Neural progenitor cell (in vitro differentiated cells): ENCODE data around the gene ATXN10.

Source experiments
- CTCF ChIP-seq: fragments of 200-600 bp; sonication (generic); IDR thresholded peaks from 2 replicates; pipeline ENCODE4 v1.5.1; 2017; ENCODE audit warnings: antibody characterized with exemption, mild to moderate bottlenecking
- EZH2 ChIP-seq: fragments of 200-600 bp; sonication (generic); IDR thresholded peaks from 2 replicates; pipeline ENCODE4 v1.6.1; 2017; ENCODE audit warnings: antibody characterized with exemption, mild to moderate bottlenecking, moderate library complexity
- EZH2phosphoT487 ChIP-seq: fragments of 200-600 bp; sonication (generic); IDR thresholded peaks from 2 replicates; pipeline ENCODE4 v1.6.1; 2017; ENCODE audit warnings: antibody characterized with exemption

DNA sequence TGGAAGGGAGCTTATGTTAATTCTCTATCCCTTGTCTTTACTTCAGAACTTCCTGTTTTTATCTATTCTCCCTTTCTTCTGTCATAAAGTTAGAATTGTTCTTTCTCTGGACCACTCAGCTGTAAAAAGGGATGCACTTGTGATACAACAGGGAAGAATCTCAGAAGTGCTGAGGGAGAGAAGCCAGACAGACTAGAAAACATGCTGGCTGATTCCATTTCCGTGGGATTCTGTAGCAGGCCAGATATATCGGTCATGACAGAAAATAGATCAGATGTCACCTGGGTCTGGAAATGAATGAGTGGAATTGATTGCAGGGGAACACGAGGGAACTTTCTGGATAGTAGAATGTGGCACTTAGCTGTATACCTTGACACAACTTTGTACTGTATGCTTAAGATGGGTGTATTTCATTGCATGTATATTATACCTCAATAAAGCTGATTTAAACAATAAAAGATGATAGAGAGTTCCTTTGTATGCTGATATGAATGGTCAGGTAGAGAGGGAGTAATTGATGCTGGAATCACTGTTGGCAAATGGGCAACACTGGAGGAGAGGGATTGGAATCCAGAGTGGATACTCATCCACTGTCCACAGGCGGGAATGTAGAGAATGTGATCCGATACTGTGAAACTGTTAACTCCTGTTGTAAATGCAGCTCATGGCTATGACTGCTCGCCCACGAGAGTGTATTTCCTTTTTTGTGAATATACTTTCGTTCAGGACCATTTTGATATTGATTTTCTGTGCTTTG lies 59.6 kb downstream of the ATXN10 start:
- no peak for TF ChIP-seq CTCF
- no peak for TF ChIP-seq EZH2phosphoT487
- no peak for TF ChIP-seq EZH2
